HTERT RPE-1 (cell line): ENCODE measurements around the gene OLR1.

Experiments used
- in situ Hi-C: fragments of 300-500 bp; cut with MboI; formaldehyde crosslinking; loops from 4 replicates; pipeline ENCODE4 v1.14.3; 2020; ENCODE audit warnings: low sequenced_read_pairs

Gene OLR1

GRCh38 chr12:10110256-10110844 is 61.6 kb downstream of the OLR1 start:
- in situ Hi-C loops = no loop called here
